IMR-90 (cell line): ENCODE data around the gene FAM83G.

ENCODE experiments used
- CEBPB ChIP-seq: IDR thresholded peaks from 2 replicates; pipeline ENCODE4 v1.6.1; 2012; ENCODE audit warnings: low read depth, low read length, improper control_type of control experiment
- CHD1 ChIP-seq: IDR thresholded peaks from 2 replicates; pipeline ENCODE4 v1.6.1; 2012; ENCODE audit warnings: low read depth, low read length, improper control_type of control experiment
- CTCF ChIP-seq: conservative IDR thresholded peaks from 2 replicates; pipeline ENCODE4 v1.5.1; 2012; ENCODE audit warnings: mild to moderate bottlenecking, low read depth, low read length, improper control_type of control experiment
- MAFK ChIP-seq: IDR thresholded peaks from 2 replicates; pipeline ENCODE4 v1.6.1; 2012; ENCODE audit warnings: low read depth, low read length, improper control_type of control experiment
- MXI1 ChIP-seq: IDR thresholded peaks from 2 replicates; pipeline ENCODE4 v1.6.1; 2012; ENCODE audit warnings: low read depth, mild to moderate bottlenecking, low read length, moderate library complexity, borderline replicate concordance
- RAD21 ChIP-seq: IDR thresholded peaks from 2 replicates; pipeline ENCODE4 v1.6.1; 2012; ENCODE audit warnings: low read length, improper control_type of control experiment

DNA sequence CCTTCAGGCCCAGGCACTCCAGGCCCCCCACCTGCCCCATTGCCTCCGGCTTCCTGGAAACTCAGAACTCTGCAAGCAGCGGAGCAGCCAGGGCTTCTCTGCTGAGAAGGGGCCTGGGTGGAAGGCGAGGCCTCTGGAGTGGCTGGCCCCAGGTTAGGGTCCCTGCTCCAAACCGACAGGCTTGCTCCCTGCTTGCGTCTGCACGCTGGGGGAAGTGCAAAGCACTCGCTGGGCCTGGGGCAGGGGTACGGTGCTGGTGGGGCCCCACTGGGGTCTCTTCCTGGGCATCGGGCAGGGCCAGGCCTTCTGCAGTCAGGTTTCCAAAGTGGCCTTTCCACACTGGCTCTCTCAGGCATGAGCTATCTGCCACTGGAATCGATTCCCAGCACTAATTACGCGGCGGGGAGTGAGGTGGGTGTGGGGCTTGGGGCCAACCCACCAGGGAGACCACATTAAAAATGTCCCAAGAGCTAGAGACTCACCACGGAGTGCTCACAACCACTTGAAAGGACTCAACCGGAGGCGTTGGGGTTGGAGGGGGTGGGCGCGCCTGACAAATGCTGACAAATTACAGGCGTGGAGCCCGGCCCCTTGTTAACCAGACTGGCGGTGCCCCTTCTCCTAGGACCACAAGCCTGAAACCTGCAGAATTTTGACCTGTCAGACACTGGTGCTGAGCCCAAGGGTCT lies 17.9 kb downstream of the FAM83G start:
- TF ChIP-seq CTCF (no peak), CHD1 (no peak), RAD21 (no peak), MAFK (no peak), MXI1 (no peak), CEBPB (no peak)
